Keratinocyte (primary cell): Measurements from ENCODE around the gene HDAC7.

Experiments
- EZH2 ChIP-seq: IDR thresholded peaks from one replicate; pipeline ENCODE4 v1.6.1; 2012; ENCODE audit warnings: inconsistent platforms, mild to moderate bottlenecking, low read length, moderate library complexity
- TF ChIP-seq, protein P1 (sequence below), 3 experiments: IDR thresholded peaks in 1 of 3; conservative IDR thresholded peaks in 1 of 3; optimal IDR thresholded peaks in 1 of 3; 2 replicates in 2 of 3; 3 replicates in 1 of 3; pipeline versions ENCODE3 to v1.5.1; 2011; ENCODE audit warnings: low read length in 3 of 3, mild to moderate bottlenecking in 3 of 3, moderate library complexity in 2 of 3, control low read depth in 1 of 3, inconsistent platforms in 1 of 3; ENCODE audit not compliant: insufficient read depth in 2 of 3; ENCODE audit errors: extremely low read depth in 1 of 3

GRCh38 chr12:47822863-47823262, 3.2 kb upstream of the HDAC7 start:
- TF ChIP-seq, protein P1, sequence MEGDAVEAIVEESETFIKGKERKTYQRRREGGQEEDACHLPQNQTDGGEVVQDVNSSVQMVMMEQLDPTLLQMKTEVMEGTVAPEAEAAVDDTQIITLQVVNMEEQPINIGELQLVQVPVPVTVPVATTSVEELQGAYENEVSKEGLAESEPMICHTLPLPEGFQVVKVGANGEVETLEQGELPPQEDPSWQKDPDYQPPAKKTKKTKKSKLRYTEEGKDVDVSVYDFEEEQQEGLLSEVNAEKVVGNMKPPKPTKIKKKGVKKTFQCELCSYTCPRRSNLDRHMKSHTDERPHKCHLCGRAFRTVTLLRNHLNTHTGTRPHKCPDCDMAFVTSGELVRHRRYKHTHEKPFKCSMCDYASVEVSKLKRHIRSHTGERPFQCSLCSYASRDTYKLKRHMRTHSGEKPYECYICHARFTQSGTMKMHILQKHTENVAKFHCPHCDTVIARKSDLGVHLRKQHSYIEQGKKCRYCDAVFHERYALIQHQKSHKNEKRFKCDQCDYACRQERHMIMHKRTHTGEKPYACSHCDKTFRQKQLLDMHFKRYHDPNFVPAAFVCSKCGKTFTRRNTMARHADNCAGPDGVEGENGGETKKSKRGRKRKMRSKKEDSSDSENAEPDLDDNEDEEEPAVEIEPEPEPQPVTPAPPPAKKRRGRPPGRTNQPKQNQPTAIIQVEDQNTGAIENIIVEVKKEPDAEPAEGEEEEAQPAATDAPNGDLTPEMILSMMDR (optimal IDR thresholded peaks at IDR 0.05 in 1 of 3, IDR thresholded peaks at IDR 0.05 in 1 of 3, conservative IDR thresholded peaks at IDR 0.05 in 1 of 3; ENCODE audit: extremely low read depth in 1 of 3, insufficient read depth in 2 of 3, low read length in 3 of 3) = no peak
- TF ChIP-seq EZH2 = no peak
